Stimulated activated CD4-positive, alpha-beta T cell treated with anti-CD3 and anti-CD28 coated beads, TNF-alpha, amount 100 ng/mL, for 1 hour (primary cell): ENCODE data around the gene ZNF140.

ENCODE experiments used
- DNase-seq, 3 donors: peaks; one replicate each; pipeline ENCODE4 v3.0.0-alpha.2; 2020; ENCODE audit warnings: low read depth in 3 of 3, low spot score in 1 of 3

Gene ZNF140

GRCh38 chr12:133130038-133130807 is 49.5 kb downstream of the ZNF140 start, which contains the start of the genes ZNF10 and ZNF891:
TSS of gene ZNF10 (plus strand) at chr12:133130627. CDS start at chr12:133144493, 13,866 bp downstream.
TSS of gene ZNF891 (minus strand) at chr12:133130274. CDS start at chr12:133121918, 8,356 bp downstream.
- peak; percentile 88 to 96 (median 88) for DNase-seq

GRCh38 chr12:133130808-133131128 is 50.0 kb downstream of the ZNF140 start:
- no peak for DNase-seq

GRCh38 chr12:133135747-133136146 is 55.0 kb downstream of the ZNF140 start:
- DNase-seq, result no peak

GRCh38 chr12:133145981-133146380 is 65.3 kb downstream of the ZNF140 start:
- DNase-seq, result no peak

GRCh38 chr12:133156125-133156690 is 75.5 kb downstream of the ZNF140 start:
- no peak for DNase-seq
